Activated T-helper 1 cell treated with Interleukin-2 at 50 U/mL for 16 hours (primary cell): ENCODE data around the gene B3GNT9.

ENCODE experiments used
- DNase-seq: peaks from one replicate; pipeline ENCODE4 v3.0.0-alpha.2; 2020; ENCODE audit warnings: low read depth

The B3GNT9 gene

GRCh38 chr16:67184995-67185650 lies 34.3 kb upstream of the B3GNT9 start:
- peak; percentile 66 for DNase-seq

- DNase-seq, result no peak
Observed at GRCh38 chr16:67184453-67184994, 33.7 kb upstream of the B3GNT9 start.

- peak; percentile 83 for DNase-seq
Observed at GRCh38 chr16:67183627-67184452, 33.0 kb upstream of the B3GNT9 start, which contains the start of gene MATCAP1. Gene MATCAP1, minus strand, starts transcription at chr16:67183963. Its CDS starts 3,353 bp downstream, at chr16:67180610.

- DNase-seq, result no peak
Observed at GRCh38 chr16:67183284-67183626, 32.5 kb upstream of the B3GNT9 start.

GRCh38 chr16:67182288-67182687 lies 31.5 kb upstream of the B3GNT9 start:
- no peak for DNase-seq

GRCh38 chr16:67181346-67181745 lies 30.5 kb upstream of the B3GNT9 start:
- DNase-seq, result no peak

GRCh38 chr16:67180166-67180565 lies 29.4 kb upstream of the B3GNT9 start:
- DNase-seq, result no peak

- DNase-seq, result no peak
Observed at GRCh38 chr16:67179421-67180080, 28.8 kb upstream of the B3GNT9 start.

GRCh38 chr16:67177743-67178699 lies 27.2 kb upstream of the B3GNT9 start:
- peak; percentile 50 for DNase-seq

- no peak for DNase-seq
Observed at GRCh38 chr16:67176662-67177061, 25.9 kb upstream of the B3GNT9 start.

- DNase-seq, result no peak
Observed at GRCh38 chr16:67174706-67175231, 24.0 kb upstream of the B3GNT9 start.

- peak; percentile 61 for DNase-seq
Observed at GRCh38 chr16:67173808-67174705, 23.3 kb upstream of the B3GNT9 start.

- DNase-seq, result no peak
Observed at GRCh38 chr16:67173323-67173722, 22.5 kb upstream of the B3GNT9 start.

- no peak for DNase-seq
Observed at GRCh38 chr16:67170949-67171649, 20.3 kb upstream of the B3GNT9 start.

GRCh38 chr16:67170168-67170948 lies 19.6 kb upstream of the B3GNT9 start, which contains the start of gene NOL3:
Gene NOL3, plus strand, starts transcription at chr16:67170538.
- no peak for DNase-seq

GRCh38 chr16:67169642-67170167 lies 18.9 kb upstream of the B3GNT9 start:
- no peak for DNase-seq

GRCh38 chr16:67169011-67169451 lies 18.2 kb upstream of the B3GNT9 start:
- no peak for DNase-seq

- DNase-seq, result no peak
Observed at GRCh38 chr16:67167588-67167987, 16.8 kb upstream of the B3GNT9 start.
